ENCODE data around the gene SLC25A21.

Gene SLC25A21

DNA sequence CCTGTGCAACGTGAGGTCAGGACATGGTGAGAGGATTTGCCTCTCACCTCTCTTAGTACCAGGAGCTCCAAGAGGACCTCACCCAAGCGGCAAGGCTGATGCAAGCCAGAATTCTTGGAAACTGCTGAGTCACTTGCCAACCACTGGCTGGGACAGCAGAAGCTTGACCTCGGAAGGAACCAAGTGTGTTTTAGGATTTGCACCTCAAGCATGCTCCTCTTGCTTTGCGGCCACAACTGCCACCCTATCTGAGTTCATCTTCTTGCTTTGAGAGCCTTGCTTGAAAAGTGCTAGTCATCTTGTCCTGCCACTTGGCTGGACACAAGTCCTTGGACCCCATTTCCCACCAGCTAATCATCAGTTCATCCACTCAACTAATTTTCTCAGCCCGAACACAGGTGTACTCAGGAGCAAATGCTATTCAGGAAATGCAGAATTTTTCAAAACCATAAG is 195.8 kb downstream of the SLC25A21 start:
- no peak for DNase-seq

DNA sequence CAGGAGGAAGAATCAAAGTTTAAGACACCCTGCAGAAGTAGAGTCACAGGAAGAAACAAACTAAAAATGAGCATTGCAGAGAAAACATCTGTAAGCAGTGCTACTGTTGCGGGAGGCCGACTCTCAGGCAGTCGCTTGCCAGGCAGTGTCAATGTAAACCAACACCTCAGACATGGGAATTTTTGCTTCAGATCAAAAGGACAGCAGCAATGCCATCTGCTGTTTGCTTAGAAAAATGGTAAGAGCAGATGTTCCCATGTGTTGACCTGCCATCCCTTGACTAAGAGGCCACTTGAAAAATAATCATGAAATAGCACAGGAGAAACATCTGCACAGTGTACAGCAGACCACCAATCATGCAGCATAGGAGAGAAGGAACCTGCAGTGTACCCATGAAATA is 196.6 kb downstream of the SLC25A21 start:
- DNase-seq: peak; percentile 11

DNA sequence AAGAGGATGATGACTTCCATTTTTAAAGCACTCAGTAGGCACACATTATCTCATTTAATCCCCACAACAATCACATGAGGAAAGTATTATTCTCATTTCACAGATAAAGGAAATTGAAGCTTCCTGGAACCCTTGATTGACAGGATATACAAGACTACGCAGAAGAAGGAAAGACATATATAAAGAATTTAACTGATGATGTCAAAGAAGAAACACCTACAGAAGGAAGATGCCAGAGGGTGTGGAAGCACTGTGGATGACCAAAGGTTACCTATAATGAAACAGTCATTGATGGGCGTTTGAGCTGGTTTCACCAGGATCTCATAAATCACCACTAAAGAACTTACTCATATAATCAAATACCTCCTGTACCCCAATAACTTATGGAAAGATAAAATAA is 197.4 kb downstream of the SLC25A21 start:
- no peak for DNase-seq

DNA sequence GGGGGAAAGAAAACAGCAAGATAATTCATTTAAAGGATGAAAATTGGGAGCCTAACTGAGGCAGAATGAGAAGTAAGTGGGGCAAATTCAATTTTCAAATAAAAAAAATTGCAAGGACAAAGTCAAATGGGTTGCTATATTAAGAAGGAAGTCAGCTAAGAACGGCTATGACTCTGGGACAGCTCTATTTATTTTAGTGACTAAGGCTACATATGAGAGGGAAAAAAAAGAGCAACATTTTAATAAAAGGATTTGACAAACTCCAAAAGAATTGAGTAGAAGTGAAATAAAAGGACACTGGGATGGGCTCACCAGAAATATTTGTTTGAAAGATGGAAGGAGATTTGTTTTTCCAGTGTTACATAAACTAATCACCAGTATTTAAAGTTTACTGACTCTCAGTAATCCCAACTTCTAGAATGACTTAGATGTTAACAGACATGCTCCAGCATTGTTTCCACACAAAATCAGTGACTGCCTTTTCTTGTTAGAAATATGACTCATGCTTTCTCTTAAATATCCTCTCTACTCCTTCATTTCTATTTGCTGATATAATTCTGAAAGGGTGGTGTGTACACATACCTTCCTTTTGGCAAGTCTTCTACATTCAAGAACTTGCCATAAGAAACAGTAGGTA is 198.5 kb downstream of the SLC25A21 start:
- DNase-seq: no peak

DNA sequence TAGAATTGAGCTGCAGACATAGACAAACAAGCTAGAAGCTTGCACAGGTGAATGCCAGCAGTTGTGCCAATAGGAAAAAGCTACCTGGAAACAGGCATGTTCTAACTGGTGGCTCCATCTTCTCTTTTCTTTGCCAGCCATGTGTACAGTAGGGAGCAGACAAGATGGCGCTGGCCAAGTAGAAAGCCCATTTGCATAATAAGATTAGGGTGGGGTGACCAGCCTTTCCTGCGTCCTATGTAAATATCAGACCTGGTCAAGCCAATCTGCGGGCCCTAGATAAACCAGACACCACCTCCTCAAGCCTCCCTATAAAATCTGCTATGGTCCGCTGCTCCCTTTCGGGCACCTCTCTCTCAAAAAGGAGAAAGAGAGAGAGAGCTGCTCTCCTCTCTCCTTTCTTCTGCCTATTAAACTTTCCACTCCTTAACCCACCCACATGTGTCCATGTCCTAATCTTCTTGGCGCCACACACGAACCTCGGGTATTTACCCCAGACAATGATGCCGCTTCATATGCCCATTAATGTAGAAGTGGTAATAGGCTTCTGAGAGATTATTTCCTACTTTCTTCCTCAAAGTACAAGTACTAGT is 201.0 kb downstream of the SLC25A21 start:
- DNase-seq: no peak

DNA sequence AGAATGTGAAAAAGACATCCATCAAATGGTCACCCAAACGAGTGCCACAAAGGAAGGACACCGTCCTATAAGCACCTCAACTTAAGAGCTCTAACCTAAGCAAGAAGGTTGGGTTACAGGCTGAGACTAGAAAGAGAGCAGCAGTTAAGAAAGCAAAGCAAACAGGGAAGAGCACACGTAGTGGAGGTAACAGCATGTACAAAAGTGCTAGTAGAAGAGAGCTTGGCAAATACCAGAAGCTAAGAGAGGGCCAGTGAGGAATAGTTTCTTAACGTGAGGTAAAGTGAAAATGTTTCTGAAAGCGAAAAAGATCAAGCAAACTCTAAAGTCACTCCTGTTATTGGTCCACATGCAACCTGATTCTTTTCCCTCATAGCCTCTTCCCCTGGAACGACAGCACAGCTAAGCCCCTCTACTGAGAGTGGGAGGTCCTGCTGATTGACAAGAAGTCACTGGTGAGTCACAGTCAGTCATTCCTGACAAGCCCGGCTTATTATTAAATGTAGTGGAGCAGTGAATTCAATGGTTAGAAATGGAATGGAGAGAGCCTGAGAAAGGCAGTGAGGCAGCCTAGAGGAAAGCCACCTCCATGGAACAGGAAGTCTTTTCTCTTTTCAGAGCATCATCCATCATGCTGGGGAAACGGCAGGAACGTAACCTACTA is 204.4 kb downstream of the SLC25A21 start:
- DNase-seq: no peak

DNA sequence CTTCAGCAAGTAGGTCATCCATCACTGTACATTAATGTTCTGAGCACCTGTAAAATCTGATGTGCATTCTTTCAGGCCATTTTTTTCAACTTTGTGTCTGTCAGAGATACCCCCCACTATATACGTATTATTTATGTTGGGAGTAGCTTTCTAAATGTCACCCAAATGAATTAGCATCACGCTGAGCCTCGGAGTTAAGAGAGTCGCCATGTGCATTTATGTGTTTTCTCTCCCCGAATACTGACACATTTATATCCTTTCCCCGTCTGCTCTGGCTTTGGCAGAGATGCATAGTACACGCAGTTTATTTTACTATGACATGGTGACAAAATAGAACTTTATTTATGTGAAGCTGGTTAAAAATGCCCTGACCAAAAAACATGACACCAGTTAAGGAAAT is 216.4 kb downstream of the SLC25A21 start:
- DNase-seq: no peak

DNA sequence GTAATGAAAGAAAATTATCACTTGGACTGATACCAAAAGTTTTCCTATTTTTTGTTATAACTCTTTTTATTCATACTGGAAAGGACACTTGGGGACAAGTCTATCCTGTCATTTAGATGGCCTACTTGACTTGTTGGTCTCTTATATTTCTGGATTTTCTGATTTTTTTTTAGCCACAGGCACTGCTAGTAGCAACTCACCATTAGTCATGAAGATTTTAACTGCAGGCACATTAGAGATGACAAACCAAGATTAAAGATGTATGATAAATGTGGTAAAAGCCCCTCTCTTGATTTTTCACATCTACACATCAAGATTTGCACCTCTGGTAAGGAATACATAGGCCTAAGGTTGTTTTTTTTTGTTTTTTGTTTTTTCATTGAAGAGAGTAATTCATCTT is 217.0 kb downstream of the SLC25A21 start:
- no peak for DNase-seq

DNA sequence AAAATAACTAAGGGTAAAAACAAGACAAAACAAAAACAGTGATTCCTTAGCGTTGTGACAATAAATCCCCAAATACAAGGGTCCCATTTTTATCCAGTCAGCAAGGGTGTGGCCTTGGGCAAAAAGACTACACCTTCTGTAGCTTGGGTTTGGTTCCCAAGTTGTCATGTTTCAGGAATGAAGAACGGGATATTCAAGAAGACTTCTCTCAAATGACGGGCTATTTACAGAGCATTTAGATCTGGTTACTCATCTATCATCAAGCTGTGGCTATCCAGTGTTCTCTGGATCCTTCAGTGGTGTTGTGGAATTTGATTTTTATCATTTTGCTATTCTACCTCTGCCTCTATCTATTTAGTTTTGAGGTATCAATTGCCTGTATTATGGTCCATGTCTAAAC is 219.7 kb downstream of the SLC25A21 start:
- DNase-seq: no peak

DNA sequence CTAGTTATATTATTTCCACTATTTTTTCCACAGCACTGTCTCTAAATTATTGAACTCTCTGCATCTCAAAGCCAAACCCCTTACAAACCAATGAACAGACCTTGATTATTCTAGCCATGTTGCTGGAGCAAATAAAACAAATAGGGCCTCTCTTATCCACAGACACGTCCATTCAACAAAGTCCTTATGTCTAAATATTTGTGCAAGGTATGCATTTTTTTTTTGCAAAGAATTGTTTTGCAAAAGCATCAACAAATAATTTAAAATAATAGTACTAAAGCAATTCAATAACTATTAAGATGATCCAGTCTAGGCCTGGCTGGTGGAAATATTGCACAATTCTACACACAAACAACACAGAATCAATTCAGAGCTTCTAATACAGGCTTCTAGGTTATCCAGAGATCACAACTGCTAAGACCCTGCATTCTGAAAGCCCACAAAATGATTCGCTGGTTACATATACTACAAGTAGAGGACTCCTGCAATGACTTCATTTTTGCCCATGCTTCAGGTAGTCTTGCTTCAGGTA is 221.0 kb downstream of the SLC25A21 start:
- no peak for DNase-seq

DNA sequence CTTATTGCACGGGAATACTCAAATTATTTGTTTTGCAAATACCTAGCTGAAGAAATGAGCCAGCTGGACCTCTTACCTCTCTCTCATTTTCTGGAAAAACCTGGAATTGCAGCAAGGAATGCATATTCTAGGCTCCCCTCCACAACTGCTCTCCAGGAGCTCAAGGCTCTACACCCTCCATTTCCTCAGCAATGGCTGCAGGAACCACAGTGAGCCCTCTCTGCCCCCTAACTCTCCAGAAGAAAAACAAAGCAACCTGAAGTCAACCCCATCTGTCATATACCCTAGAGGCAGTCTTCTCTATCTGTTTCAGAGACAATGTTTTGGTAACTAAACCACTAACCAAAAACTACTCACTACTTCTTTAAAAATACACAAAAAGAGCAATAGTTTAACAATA is 221.6 kb downstream of the SLC25A21 start:
- no peak for DNase-seq

DNA sequence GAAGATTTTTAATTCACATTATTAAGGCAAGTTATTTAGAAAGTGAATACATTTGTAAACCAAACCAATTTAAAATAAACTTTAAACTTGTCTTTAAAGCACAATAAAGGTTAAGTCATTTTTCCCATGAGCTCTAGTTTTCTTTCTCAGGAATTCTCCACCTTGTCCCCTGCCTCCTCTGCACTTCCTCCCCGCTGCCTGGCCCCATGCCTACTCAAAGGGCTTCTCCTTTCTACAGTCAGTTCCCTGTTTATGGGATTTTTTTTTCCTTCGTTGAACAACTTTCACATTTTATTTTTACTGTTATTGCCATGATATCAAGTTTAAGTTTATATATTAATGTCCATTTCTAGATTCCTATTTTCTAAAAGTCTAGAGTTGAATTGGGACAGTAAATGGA is 223.0 kb downstream of the SLC25A21 start:
- no peak for DNase-seq

DNA sequence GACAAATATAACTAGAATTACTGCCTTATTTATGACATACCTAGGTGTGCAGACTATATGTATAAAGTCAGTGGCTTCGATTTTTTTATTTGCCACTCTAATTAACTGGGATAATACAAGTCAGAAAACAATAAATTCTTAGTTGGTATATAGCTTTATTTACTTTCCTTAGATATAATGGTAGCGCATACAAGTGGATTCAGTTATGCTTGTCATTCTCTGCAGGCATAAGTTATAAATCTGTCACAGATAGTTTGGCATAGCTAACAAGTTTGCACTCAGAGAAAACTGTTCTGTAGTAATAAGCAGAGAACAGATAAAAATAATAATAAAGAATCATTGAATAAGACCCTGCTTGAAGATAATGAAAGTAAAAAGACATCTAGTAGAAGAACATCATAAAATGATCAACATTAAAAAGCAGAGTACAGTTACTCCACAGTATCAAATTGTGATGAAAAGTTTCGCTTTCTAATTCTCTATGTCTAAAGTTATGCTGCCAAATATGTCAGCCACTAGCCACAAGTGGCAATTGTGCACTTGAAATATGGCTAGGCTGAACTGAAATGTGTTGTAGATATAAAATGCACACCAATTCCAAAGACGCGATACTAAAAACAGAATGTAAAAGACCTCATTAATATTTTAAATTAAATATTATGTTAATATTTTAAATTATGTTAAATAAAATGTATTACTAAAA is 224.1 kb downstream of the SLC25A21 start:
- DNase-seq: no peak

DNA sequence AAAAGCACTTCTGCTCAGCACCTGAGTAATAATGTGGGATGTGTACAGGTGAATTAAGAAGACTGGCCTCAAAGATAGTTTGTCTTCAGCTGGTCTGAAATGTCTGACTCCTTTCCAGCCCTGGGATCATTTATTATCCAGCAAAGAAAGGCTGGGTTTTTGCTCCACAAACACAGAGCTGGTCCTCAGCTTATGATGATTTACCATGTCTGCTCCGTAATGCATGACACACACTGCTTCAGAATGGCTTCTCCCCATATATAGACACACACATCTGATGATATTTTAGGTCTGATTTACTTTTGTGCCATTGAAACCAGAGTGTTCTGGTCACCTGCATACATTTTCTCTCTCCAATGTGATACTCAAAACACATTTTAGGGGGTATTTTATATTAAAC is 225.0 kb downstream of the SLC25A21 start:
- DNase-seq: no peak

DNA sequence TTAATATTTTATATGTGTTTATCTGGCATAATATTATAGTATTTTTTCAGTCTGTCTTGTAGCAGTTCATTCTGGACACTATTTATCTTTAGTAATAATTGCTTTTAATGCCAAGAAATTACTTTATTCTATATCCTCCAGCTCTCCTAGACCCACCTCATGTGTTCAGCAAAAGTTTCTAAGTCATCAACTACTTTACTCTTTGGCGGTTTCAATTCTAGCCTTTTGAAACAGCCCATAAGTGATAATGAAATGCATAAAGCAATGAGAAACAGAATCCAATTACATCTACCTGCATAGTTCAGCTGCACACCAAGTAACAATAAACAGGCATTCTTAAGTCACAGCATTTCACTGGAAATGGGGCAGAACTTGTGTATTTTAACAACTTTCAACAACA is 225.5 kb downstream of the SLC25A21 start:
- no peak for DNase-seq

DNA sequence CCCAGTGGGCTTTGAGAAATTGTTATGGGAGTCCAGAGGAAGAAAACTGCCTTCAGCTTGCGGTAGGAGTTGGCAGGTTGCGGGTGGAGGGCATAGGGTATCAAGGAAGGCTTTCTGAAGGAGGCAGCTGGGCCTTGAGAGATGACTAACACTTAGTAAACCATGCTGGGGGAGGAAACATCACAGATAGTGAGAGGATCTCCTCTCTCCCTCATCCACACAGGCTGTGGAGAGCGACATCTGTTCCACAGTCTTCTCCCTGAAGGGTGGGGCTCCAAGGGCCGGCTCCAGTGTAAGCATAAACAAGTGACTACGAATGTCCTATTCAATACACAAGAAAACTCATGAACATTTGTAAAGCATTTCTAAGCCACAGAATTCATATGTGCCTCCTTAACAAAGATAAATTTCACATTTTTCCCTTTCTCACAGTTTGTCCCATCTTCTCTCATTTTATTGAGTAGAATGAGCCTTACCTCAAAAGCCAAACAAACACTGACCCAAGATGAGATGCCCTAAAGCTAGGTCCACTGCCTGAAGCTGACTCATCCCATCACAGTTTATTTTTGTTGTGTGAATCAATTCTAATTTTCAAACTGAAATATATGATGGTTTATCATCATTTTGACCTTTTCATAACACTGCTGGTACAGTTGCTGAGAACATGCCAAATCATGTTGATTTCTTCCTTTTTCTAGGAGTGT is 227.9 kb downstream of the SLC25A21 start:
- DNase-seq: no peak

DNA sequence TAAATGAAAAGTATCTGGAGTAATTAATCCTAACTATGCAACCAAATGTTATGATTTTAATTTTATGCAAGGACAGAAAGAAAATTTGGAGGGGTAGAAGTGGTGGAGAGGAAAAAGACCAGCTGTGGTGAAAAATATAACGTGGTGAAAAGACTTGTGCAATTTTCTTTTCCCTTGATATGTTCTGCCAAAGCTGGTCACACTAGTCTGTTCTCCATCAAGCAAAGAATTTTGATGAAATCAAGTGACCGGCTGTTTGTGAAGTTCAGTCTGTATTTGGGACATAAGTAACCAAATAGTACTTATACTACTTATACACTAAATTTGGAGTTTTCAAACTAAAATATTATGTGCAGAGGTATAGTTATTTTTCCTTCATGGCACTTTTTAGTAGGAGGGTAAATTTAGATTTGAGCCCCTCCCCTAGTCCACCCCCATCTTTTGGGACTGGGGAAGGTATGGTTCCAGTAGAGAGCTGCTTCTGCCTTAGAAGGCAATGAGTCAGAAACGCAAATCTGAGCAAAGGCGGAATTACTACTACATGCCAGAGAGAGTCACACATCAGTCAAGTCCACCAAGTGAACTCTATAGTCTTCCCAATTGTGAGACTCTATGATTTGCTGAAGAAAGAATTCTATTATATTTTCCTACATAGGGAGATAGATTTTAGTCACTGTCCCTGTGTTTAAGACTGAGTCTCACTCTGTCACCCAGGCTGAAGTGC is 229.7 kb downstream of the SLC25A21 start:
- DNase-seq: no peak

DNA sequence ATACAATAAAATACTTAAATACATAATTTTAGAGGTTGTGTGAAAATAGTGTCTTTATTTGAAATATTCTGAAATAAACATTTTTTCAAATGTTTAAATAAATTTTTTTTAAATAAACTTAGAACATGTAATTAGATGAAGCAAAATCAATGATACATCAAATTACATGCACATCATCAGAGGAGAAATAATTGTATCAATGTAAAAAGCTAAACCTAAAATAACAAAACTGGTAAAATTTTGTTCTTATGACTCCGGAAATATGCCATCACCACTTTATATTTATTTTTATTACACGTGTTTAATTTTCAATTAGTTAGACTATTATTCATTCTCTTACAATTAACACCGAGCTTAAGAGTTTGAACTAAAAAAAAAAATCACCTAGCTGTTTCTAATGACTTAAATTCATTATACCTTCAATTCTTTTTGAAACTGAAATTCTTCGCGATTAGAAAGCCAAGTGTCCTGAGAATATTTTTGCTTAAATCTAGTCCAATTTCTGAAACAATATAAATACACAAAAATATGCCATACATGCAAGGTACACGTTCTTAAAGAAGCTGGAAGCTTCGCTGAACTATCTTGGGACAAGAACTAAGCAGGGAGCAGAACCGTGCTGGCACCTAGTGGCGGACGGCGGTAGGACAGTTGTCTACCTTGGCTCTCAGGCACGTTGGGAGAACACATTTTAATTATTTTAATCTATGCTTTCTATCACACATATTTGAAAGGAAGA is 230.5 kb downstream of the SLC25A21 start:
- peak; percentile 88 for DNase-seq

DNA sequence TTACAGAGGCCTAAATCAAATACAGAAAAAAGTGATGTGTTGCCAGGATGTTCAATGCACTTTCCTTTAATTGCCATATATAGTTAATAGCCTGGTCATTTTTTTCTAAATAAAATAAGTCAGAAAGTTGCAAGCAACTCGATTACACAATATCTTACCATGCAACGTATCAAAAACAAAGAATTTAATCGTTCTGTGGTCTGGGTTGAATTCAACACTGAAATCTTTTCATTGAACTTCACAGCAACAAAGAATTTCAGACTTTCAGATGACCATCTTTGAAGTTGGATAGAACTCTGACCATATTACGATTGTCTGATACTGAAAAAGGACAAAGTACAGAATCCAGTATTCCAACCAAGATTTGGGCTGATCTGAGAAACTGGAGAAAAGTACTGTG is 231.9 kb downstream of the SLC25A21 start:
- no peak for DNase-seq

DNA sequence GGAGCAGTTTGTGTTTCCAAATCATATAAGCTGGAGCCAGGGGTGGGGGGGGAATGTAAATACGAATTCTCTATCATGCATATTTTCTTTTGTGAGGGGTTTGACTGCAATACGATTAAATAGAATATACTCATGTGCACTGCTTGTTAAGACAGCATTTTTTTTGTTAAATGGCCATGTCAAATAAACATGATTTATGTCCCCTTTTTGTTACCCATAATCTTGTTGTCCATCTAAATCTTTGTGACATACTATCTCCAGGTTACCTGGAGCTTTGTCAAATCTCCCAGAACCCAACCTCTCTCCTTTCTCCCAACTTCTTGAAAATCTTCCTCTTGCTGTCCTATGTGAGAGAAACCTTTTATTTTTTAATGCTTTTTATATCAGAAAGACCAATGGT is 233.1 kb downstream of the SLC25A21 start:
- DNase-seq: no peak

DNA sequence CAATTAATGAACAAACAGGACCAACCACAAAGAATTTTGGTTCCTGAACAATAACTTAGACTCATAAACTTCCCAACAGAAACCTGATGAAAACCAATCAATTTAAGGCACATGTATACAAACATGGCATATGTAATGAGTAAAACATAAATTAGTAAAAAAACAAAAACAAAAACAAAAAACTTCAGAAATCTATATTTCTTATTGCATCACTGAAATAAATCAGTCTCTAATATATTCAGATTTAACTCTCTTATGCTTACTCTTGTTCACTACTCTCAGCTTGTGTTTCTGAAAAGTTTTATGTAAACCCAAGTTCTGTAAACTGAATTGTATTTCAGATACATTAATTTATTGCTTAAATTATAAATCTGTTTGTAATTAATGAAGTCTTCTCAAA is 233.7 kb downstream of the SLC25A21 start:
- no peak for DNase-seq
